AG20443 (cell line): Measurements from ENCODE around the gene WDR31.

ENCODE experiments used
- DNase-seq: peaks from one replicate; pipeline ENCODE4 v3.0.0; 2012; ENCODE audit warnings: low spot score, mixed read lengths

The WDR31 gene

GRCh38 chr9:113331780-113332179, 8.3 kb downstream of the WDR31 start:
- no peak for DNase-seq

GRCh38 chr9:113328045-113328782, 11.9 kb downstream of the WDR31 start:
- DNase-seq, result no peak

GRCh38 chr9:113326230-113326629, 13.8 kb downstream of the WDR31 start:
- DNase-seq, result no peak

GRCh38 chr9:113322671-113323070, 17.4 kb downstream of the WDR31 start:
- no peak for DNase-seq

- no peak for DNase-seq
Observed at GRCh38 chr9:113320051-113320450, 20.0 kb downstream of the WDR31 start.

- no peak for DNase-seq
Observed at GRCh38 chr9:113319054-113319453, 21.0 kb downstream of the WDR31 start.

GRCh38 chr9:113317777-113318176, 22.3 kb downstream of the WDR31 start:
- DNase-seq, result peak; percentile 54

GRCh38 chr9:113316030-113316429, 24.0 kb downstream of the WDR31 start:
- DNase-seq, result no peak

GRCh38 chr9:113315231-113315630, 24.8 kb downstream of the WDR31 start:
- no peak for DNase-seq

GRCh38 chr9:113313261-113313660, 26.8 kb downstream of the WDR31 start:
- DNase-seq, result no peak

- no peak for DNase-seq
Observed at GRCh38 chr9:113311961-113312360, 28.1 kb downstream of the WDR31 start.

GRCh38 chr9:113310538-113310937, 29.5 kb downstream of the WDR31 start:
- peak; percentile 19 for DNase-seq

- peak; percentile 67 for DNase-seq
Observed at GRCh38 chr9:113309204-113309813, 30.8 kb downstream of the WDR31 start.

- no peak for DNase-seq
Observed at GRCh38 chr9:113307396-113307975, 32.6 kb downstream of the WDR31 start.

GRCh38 chr9:113306566-113306965, 33.5 kb downstream of the WDR31 start:
- no peak for DNase-seq

GRCh38 chr9:113302792-113303418, 37.2 kb downstream of the WDR31 start, which contains the start of gene RNF183:
Gene RNF183, minus strand, starts transcription at chr9:113303376. Its CDS starts 5,192 bp downstream, at chr9:113298184.
- DNase-seq, result no peak

GRCh38 chr9:113301548-113301947, 38.5 kb downstream of the WDR31 start:
- DNase-seq, result no peak

- DNase-seq, result peak; percentile 16
Observed at GRCh38 chr9:113299800-113300292, 40.2 kb downstream of the WDR31 start.

GRCh38 chr9:113298924-113299770, 40.9 kb downstream of the WDR31 start:
- no peak for DNase-seq

- DNase-seq, result no peak
Observed at GRCh38 chr9:113298311-113298710, 41.8 kb downstream of the WDR31 start.

- DNase-seq, result no peak
Observed at GRCh38 chr9:113296796-113297558, 43.1 kb downstream of the WDR31 start.
